B cell (primary cell): ENCODE data around the gene TMEM109. TPM values are rescaled to one million over a fixed set of nuclear protein-coding genes. Genes with fewer than 3 reads are reported as not detected.

ENCODE experiments used
- ATAC-seq: fragments of 200-7000 bp; cut with Tn5 transposase; one replicate; pipeline ENCODE4 v1.10.0; 2021; ENCODE audit warnings: low read depth, mild to moderate bottlenecking, moderate number of reproducible peaks, moderate library complexity
- CTCF ChIA-PET: fragments of 350-600 bp; sonication (Branson Sonifier 250); formaldehyde crosslinking; loops from one replicate; lab custom pipeline; 2021; ENCODE audit warnings: antibody characterized with exemption, inconsistent platforms; lab: Charles Lee
- POLR2A ChIA-PET: fragments of 350-600 bp; sonication (Branson Sonifier 250); formaldehyde crosslinking; loops from one replicate; lab custom pipeline; 2021; ENCODE audit warnings: antibody characterized with exemption; lab: Charles Lee
- DNase-seq: peaks from one replicate; pipeline ENCODE4 v3.0.0; 2013
- H2AFZ ChIP-seq: 2 replicates; pipeline ENCODE4 v1.6.1; 2012; ENCODE audit warnings: mild to moderate bottlenecking, low read depth, low read length; ENCODE audit not compliant: insufficient read depth, poor library complexity, severe bottlenecking
- H3K27ac ChIP-seq, 2 donors: 1 replicate in 1 of 2; 2 replicates in 1 of 2; pipeline ENCODE4 v1.5.1; 2012 to 2013; ENCODE audit warnings: low read length in 2 of 2, mild to moderate bottlenecking in 2 of 2, moderate library complexity in 1 of 2
- H3K27me3 ChIP-seq, 4 experiments: fragments of 200-600 bp in 1 of 4; sonication (generic) in 1 of 4; replicated peaks in 1 of 4; 1 replicate in 2 of 4; 2 replicates in 2 of 4; pipeline versions ENCODE4 v1.6.1 to v1.7.0; 2013 to 2016; ENCODE audit warnings: low read length in 3 of 4, mild to moderate bottlenecking in 2 of 4, mixed read lengths in 1 of 4, moderate library complexity in 1 of 4; ENCODE audit not compliant: insufficient read depth in 4 of 4, control insufficient read depth in 3 of 4; ENCODE audit errors: control extremely low read depth in 1 of 4
- H3K36me3 ChIP-seq, 2 experiments: replicated peaks in 1 of 2; 1 replicate in 1 of 2; 2 replicates in 1 of 2; pipeline versions ENCODE4 v1.6.1 to v1.7.1; 2013; ENCODE audit warnings: low read length in 1 of 2; ENCODE audit not compliant: insufficient read depth in 2 of 2, control insufficient read depth in 1 of 2; ENCODE audit errors: control extremely low read depth in 1 of 2, extremely low read depth in 1 of 2
- H3K4me1 ChIP-seq, 2 donors: fragments of 200-600 bp in 1 of 2; sonication (generic) in 1 of 2; 1 replicate in 1 of 2; 2 replicates in 1 of 2; pipeline versions ENCODE4 v1.5.1 to v1.6.1; 2013 to 2017; ENCODE audit warnings: low read length in 2 of 2; ENCODE audit not compliant: control insufficient read depth in 2 of 2, insufficient read depth in 2 of 2
- H3K4me2 ChIP-seq: replicated peaks from 2 replicates; pipeline ENCODE3; 2012; ENCODE audit warnings: mild to moderate bottlenecking, low read depth, low read length; ENCODE audit not compliant: poor library complexity, severe bottlenecking
- H3K4me3 ChIP-seq, 5 experiments: fragments of 200-600 bp in 1 of 5; sonication (generic) in 1 of 5; 1 replicate in 3 of 5; 2 replicates in 2 of 5; pipeline versions ENCODE4 v1.5.1 to v1.7.0; 2011 to 2016; ENCODE audit warnings: low read length in 4 of 5, mild to moderate bottlenecking in 4 of 5, low read depth in 2 of 5, control low read depth in 1 of 5, moderate library complexity in 1 of 5; ENCODE audit not compliant: insufficient read depth in 1 of 5; ENCODE audit errors: control extremely low read depth in 1 of 5, extremely low read depth in 1 of 5
- H3K79me2 ChIP-seq: fragments of 200-600 bp; sonication (generic); one replicate; pipeline ENCODE4 v1.6.0; 2016; ENCODE audit warnings: low read length; ENCODE audit not compliant: control insufficient read depth, insufficient read depth
- H3K9ac ChIP-seq: fragments of 200-600 bp; sonication (generic); 2 replicates; pipeline ENCODE4 v1.6.1; 2017; ENCODE audit warnings: mild to moderate bottlenecking, low read length, moderate library complexity
- H3K9me3 ChIP-seq, 3 donors: one replicate each; pipeline versions ENCODE4 v1.6.1 to v1.7.1; 2013; ENCODE audit warnings: low read length in 2 of 3; ENCODE audit not compliant: control insufficient read depth in 2 of 3, insufficient read depth in 1 of 3; ENCODE audit errors: control extremely low read depth in 1 of 3
- H4K20me1 ChIP-seq: 2 replicates; pipeline ENCODE4 v1.6.0; 2012; ENCODE audit warnings: mild to moderate bottlenecking, low read length; ENCODE audit not compliant: insufficient read depth, control insufficient read depth, poor library complexity, severe bottlenecking
- H3K27ac Mint-ChIP-seq: one replicate; pipeline ENCODE4 v1.8.0; 2021; ENCODE audit warnings: mixed read lengths
- H3K27me3 Mint-ChIP-seq: one replicate; pipeline ENCODE4 v1.8.0; 2021; ENCODE audit warnings: mixed read lengths
- H3K4me1 Mint-ChIP-seq: one replicate; pipeline ENCODE4 v1.8.0; 2021; ENCODE audit warnings: mixed read lengths
- H3K4me3 Mint-ChIP-seq: one replicate; pipeline ENCODE4 v1.8.0; 2021; ENCODE audit warnings: mixed read lengths
- H3K9me3 Mint-ChIP-seq: one replicate; pipeline ENCODE4 v1.8.0; 2022; ENCODE audit warnings: mixed read lengths; ENCODE audit not compliant: insufficient read depth
- CTCF ChIP-seq: fragments of 200-600 bp; IDR thresholded peaks from one replicate; pipeline ENCODE4 v1.8.0; 2022; ENCODE audit warnings: antibody characterized with exemption, mild to moderate bottlenecking
- EZH2 ChIP-seq: IDR thresholded peaks from 2 replicates; pipeline ENCODE4 v1.6.1; 2012; ENCODE audit warnings: borderline replicate concordance, low read depth, mild to moderate bottlenecking, moderate library complexity, low read length; ENCODE audit not compliant: insufficient read depth, poor library complexity, severe bottlenecking
- WGBS: methylation state at CpG from one replicate; pipeline ENCODE4 v1.1.5; 2013; ENCODE audit warnings: missing lambda C conversion rate; ENCODE audit not compliant: insufficient coverage; 5-methylcytosine and 5-hydroxymethylcytosine counted together
- intact Hi-C: fragments of 100-400 bp; cut with micrococcal nuclease; formaldehyde crosslinking; loops from one replicate; pipeline ENCODE4 v1.10.0; 2022
- polyA plus RNA-seq: library from polyadenylated mRNA; depleted of rRNA; stranded (reverse); fragments of >200 nt; gene quantifications from 2 replicates; pipeline ENCODE4 v1.2.3, GENCODE V29; 2012
- total RNA-seq, 2 donors: library from RNA; stranded (reverse); fragments of 120-200 nt in 1 of 2; gene quantifications; 1 replicate in 1 of 2; 2 replicates in 1 of 2; pipeline versions ENCODE4 v1.2.3 to v1.2.4, GENCODE V29; 2013 to 2022

Gene TMEM109
- total and polyA plus RNA-seq, 2 donors (not counting 1 experiment from before 2014, with no cell fraction given), result 32.0 to 99.4 TPM

- Histone ChIP-seq H3K9me3 (peaks cover 0 to 4% (median 0%) of the 10 kb centered on the region in 3 donors), H3K36me3 (peaks cover 0 to 37% of the 10 kb centered on the region in 2 experiments), H3K4me2 (no peak overlapping the region), H3K27ac (no peak overlapping the region), H2AFZ (no peak overlapping the region), H3K4me1 (peaks cover 42 to 47% of the 10 kb centered on the region in 2 donors), H3K79me2 (peaks cover 28% of the 10 kb centered on the region), H3K9ac (no peak overlapping the region), H3K4me3 (no peak overlapping the region), H4K20me1 (peaks cover 58% of the 10 kb centered on the region), H3K27me3 (peaks cover 0 to 30% (median 7%) of the 10 kb centered on the region in 4 experiments)
- CTCF ChIA-PET, result interaction anchor here (0.9 to 1.7 kb wide), 2 partner anchors 8 to 26 kb away, joined by 3 to 9 read pairs; no protein-coding TSS in a partner anchor
- ATAC-seq, result no peak
- intact Hi-C loops, result no loop called here
- H3K9me3 Mint-ChIP-seq, result no peaks in the 10 kb centered on the region
- H3K4me3 Mint-ChIP-seq, result peak overlapping the region; percentile 54
- H3K27ac Mint-ChIP-seq, result no peak overlapping the region
- peaks cover 7% of the 10 kb centered on the region for H3K27me3 Mint-ChIP-seq
- DNase-seq, result no peak
- WGBS, result 100% methylated on average over 3 of the region's 5 CpGs
- POLR2A ChIA-PET, result interaction anchor here (1.1 to 1.6 kb wide), 2 partner anchors 8 to 10 kb away, joined by 4 to 5 read pairs; partner anchors contain the start of gene TMEM109
- TF ChIP-seq EZH2 (no peak), CTCF (no peak)
- peaks cover 43% of the 10 kb centered on the region for H3K4me1 Mint-ChIP-seq
Measured at GRCh38 chr11:60923326-60923725, 9.4 kb downstream of the TMEM109 start.

DNA sequence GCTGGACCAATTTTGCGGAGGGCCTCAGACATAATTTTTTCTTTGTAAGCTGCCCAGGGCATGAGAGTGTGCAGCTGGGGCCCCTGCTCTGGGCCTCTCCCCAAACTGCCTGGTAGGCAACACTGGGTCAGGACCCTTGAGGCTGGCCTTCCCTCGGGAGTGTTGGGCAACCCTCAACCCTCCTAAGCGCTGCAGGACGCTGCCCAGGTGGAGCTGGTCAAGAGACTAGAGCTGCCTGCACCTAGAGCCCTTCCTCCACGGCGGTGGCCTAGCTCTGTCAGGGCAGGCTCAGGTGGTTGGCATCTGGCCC is 9.8 kb downstream of the TMEM109 start:
- peaks cover 54% of the 10 kb centered on the region for H4K20me1 ChIP-seq
- peaks cover 0 to 4% (median 0%) of the 10 kb centered on the region in 3 donors for H3K9me3 ChIP-seq
- no peak for ATAC-seq
- no peak overlapping the region for H3K27ac Mint-ChIP-seq
- H2AFZ ChIP-seq, result no peak overlapping the region
- H3K27ac ChIP-seq, result no peak overlapping the region
- peak overlapping the region in 3 of 5 experiments; percentile 51 to 69 (median 61) for H3K4me3 ChIP-seq
- intact Hi-C loops, result no loop called here
- ChIA-PET CTCF (interaction anchor here (0.9 to 1.7 kb wide), 2 partner anchors 9 to 27 kb away, joined by 3 to 9 read pairs; no protein-coding TSS in a partner anchor), POLR2A (interaction anchor here (1.1 to 1.6 kb wide), 2 partner anchors 9 to 10 kb away, joined by 4 to 5 read pairs; partner anchors contain the start of gene TMEM109)
- H3K4me1 ChIP-seq, result peaks cover 37 to 43% of the 10 kb centered on the region in 2 donors
- peaks cover 0 to 37% of the 10 kb centered on the region in 2 experiments for H3K36me3 ChIP-seq
- peak overlapping the region; percentile 82 for H3K4me3 Mint-ChIP-seq
- peaks cover 24% of the 10 kb centered on the region for H3K79me2 ChIP-seq
- TF ChIP-seq CTCF (no peak), EZH2 (no peak)
- 70% methylated on average over 6 of the region's 6 CpGs for WGBS
- no peak for DNase-seq
- peaks cover 7% of the 10 kb centered on the region for H3K27me3 Mint-ChIP-seq
- H3K27me3 ChIP-seq, result peaks cover 0 to 30% (median 7%) of the 10 kb centered on the region in 4 experiments
- peak overlapping the region; percentile 67 for H3K9ac ChIP-seq
- no peaks in the 10 kb centered on the region for H3K9me3 Mint-ChIP-seq
- H3K4me2 ChIP-seq, result peak overlapping the region; percentile 94
- H3K4me1 Mint-ChIP-seq, result peaks cover 39% of the 10 kb centered on the region
